ENCODE data around the gene MPI. TPM values are rescaled to one million over a fixed set of nuclear protein-coding genes. Genes with fewer than 3 reads are reported as not detected.

MPI gene
- polyA plus RNA-seq, 1 experiment, result 105 TPM

- CTCF ChIA-PET, result interaction anchor here (1.6 kb wide), 1 partner anchor 16 kb away, joined by 7 read pairs; the partner anchor contains the start of gene MPI
- Histone ChIP-seq H3K36me3 (ENCODE audit: control insufficient read depth, insufficient read depth, low read length) (peaks cover 1% of the 10 kb centered on the region; the same call in 1 of the 2 replicates), H3K27me3 (ENCODE audit: control insufficient read depth, insufficient read depth, low read length) (peaks cover 3% of the 10 kb centered on the region; the same call in 1 of the 2 replicates), H3K4me3 (ENCODE audit: low read depth, low read length) (peak within 1 kb of the TSS; percentile 85)
- DNase-seq (ENCODE audit: low read depth), result peak; percentile 59
- no peak for TF ChIP-seq CTCF (IDR thresholded peaks at IDR 0.05; ENCODE audit: insufficient read depth, low read depth, low read length)
- POLR2A ChIA-PET, result no interaction called here
These were observed 16.6 kb upstream of the MPI start, which contains the start of gene SCAMP2 for GRCh38 chr15:74873036-74873755. TSS of gene SCAMP2 (minus strand) at chr15:74873365. CDS start at chr15:74873255, 110 bp downstream.

- ChIA-PET POLR2A (no interaction called here), CTCF (interaction anchor here (1.6 kb wide), 1 partner anchor 15 kb away, joined by 7 read pairs; the partner anchor contains the start of gene MPI)
- no peak for TF ChIP-seq CTCF (IDR thresholded peaks at IDR 0.05; ENCODE audit: insufficient read depth, low read depth, low read length)
- no peak for DNase-seq (ENCODE audit: low read depth)
- Histone ChIP-seq H3K36me3 (ENCODE audit: control insufficient read depth, insufficient read depth, low read length) (no peaks in the 10 kb centered on the region), H3K27me3 (ENCODE audit: control insufficient read depth, insufficient read depth, low read length) (peaks cover 3% of the 10 kb centered on the region; the same call in 1 of the 2 replicates), H3K4me3 (ENCODE audit: low read depth, low read length) (peak overlapping the region; percentile 85)
These were observed 16.0 kb upstream of the MPI start for GRCh38 chr15:74873756-74874424.

DNA sequence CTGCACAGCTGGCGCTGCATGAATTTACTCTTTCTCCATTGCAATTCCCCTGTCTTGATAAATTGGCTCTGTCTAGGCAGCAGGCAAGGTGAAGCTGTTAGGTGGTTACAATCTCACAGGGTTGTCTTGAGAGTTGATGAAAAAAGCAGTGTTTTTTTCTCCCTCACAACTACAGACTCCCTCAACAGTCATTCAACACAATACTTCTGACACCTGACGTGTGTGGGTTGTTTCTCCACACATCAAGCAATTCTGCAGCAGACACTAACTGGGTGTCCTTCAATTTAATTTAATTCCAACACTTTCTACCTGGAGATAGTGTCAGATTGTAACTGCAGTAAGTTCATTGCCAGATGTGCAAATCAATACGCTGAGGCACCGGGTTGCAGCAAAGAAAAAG, 11.6 kb upstream of the MPI start:
- Histone ChIP-seq H3K27me3 (ENCODE audit: control insufficient read depth, insufficient read depth, low read length) (peaks cover 3% of the 10 kb centered on the region; the same call in 1 of the 2 replicates), H3K36me3 (ENCODE audit: control insufficient read depth, insufficient read depth, low read length) (no peaks in the 10 kb centered on the region), H3K4me3 (ENCODE audit: low read depth, low read length) (no peak overlapping the region)
- ChIA-PET POLR2A (no interaction called here), CTCF (no interaction called here)
- TF ChIP-seq CTCF (IDR thresholded peaks at IDR 0.05; ENCODE audit: insufficient read depth, low read depth, low read length), result no peak
- DNase-seq (ENCODE audit: low read depth), result no peak

GRCh38 chr15:74882528-74882927, 7.3 kb upstream of the MPI start:
- CTCF ChIA-PET, result interaction anchor here (4.0 kb wide), 1 partner anchor 19 kb away, joined by 15 read pairs; no protein-coding TSS in a partner anchor
- H3K36me3 ChIP-seq (ENCODE audit: control insufficient read depth, insufficient read depth, low read length), result no peaks in the 10 kb centered on the region
- POLR2A ChIA-PET, result no interaction called here

More at GRCh38 chr15:74882528-74882927, 7.3 kb upstream of the MPI start:
- no peak overlapping the region for H3K4me3 ChIP-seq (ENCODE audit: low read depth, low read length)
- DNase-seq (ENCODE audit: low read depth), result no peak
- H3K27me3 ChIP-seq (ENCODE audit: control insufficient read depth, insufficient read depth, low read length), result no peaks in the 10 kb centered on the region
- no peak for TF ChIP-seq CTCF (IDR thresholded peaks at IDR 0.05; ENCODE audit: insufficient read depth, low read depth, low read length)

Data from BJ (cell line).